HG03139 (cell line): ENCODE results near the gene DNALI1.

ENCODE experiments used
- ATAC-seq: cut with Tn5 transposase; IDR thresholded peaks from one replicate; pipeline ENCODE4 v1.9.1; 2021; ENCODE audit not compliant: unreplicated experiment

The DNALI1 gene

GRCh38 chr1:37599940-37600339 lies 43.2 kb downstream of the DNALI1 start:
- no peak for ATAC-seq

DNA sequence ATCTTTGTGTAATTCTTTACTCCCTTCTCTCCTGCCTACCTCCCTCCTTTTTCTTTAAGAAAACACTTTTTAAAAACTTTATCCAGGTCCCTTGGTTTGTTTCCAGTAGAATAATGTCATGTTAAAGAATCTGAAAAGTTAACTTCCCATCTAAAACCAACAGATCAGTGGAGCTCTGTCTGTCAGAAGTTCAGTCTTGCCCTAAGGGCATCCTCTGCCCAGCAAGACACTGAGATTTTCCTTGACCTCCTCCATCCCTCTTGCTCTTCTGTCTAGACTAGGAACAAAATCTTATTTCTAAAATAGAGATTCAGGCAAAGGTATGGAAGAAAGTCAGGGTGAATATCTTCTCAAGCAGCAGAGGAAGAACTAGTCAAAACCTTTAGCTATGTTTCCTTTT lies 44.7 kb downstream of the DNALI1 start:
- no peak for ATAC-seq

GRCh38 chr1:37602750-37603694 lies 46.3 kb downstream of the DNALI1 start:
- no peak for ATAC-seq

- no peak for ATAC-seq
Observed at GRCh38 chr1:37605061-37605650, 48.4 kb downstream of the DNALI1 start.

GRCh38 chr1:37605806-37606474 lies 49.2 kb downstream of the DNALI1 start:
- ATAC-seq: no peak

DNA sequence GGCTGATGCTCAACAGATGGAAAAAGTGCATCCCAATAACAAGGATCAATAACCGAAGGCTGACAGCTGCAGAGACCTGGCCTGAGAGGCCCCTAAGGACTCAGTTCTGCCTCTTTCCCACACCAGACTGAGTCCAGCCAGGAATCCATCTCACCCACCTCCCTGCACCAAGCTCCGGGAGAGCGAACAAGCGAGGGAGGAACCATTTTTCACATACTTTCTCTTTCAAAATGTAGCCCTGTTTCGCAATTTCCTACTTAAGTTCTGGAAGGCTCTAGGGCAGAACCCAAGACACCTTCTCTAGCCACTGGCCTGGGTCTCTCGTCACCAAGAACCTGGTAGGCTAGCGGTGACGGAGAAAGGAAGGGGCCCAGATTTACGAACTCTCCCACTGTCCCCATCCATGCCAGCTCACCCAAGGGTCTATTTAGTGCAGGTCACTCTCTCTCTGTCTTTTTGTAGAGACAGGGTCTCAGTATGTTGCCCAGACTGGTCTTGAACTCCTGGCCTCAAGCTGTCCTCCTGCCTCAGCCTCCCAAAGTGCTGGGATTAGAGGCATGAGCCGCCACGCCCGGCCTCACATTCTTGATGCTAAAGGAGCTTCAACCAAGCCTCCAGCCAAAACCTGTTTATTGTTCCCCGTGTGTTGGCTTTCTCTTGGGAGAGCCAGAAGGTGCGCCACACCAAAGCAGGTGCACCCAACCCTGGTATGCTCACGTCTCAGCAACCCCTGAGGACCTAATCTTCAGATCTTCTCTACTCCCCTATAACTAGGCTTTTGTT lies 49.9 kb downstream of the DNALI1 start:
- ATAC-seq: no peak

GRCh38 chr1:37609002-37609401 lies 52.3 kb downstream of the DNALI1 start:
- ATAC-seq: no peak

DNA sequence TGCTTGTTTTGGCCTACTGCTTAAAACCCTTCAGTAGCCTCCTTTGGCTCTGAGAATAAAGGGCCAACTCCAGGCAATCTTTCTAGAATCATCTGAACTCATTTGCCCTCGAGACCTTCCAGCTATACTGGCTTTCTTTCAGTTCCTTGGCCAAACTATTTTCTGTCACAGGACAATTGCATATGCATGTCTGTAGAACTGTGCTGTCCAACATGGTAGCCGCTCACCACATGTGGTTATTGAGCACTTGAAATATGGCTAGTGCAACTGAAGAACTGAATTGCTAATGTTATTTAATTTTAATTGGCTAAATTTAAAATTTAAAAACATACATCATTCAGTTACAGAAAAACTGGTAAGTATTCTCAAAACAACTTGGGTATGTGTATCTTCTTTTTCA lies 53.3 kb downstream of the DNALI1 start:
- ATAC-seq: no peak

DNA sequence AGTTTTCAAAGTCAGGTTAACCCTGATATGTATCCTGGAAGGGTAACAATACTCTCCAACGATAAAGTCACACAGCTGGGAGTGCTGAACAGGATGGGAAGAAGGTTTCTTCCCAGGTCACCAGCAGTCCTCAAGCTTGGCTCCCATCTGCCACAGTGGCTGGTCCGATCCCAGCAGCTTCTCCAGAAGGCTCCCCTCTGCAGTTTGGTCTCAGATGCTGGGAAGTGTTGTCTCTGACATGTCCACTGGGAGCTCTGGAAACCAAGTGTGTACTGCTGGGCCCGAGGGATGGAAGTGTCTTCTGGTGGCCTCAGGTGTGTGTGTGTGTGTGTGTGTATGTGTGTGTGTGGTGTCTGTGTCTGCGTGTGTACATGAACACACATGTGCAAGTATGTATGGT lies 55.4 kb downstream of the DNALI1 start:
- no peak for ATAC-seq

DNA sequence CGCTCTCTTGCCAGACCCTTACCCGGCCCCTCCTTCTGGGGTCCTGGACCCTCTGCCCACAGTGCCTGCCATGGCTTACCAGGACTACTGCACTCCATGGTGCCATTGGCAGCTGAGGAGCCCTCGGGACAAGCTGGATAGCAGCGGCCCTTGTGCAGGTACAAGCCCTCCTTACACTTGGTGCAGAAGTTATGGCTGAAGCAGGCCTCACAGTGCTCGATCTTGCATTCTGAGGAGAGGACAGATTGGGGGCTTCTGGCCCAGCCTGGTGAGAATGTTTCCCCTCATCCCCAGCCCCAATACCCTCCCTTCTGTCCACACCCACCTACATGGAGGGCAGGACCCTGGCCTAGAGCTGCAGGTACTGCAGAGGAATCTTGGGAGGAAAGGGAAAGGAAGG lies 57.4 kb downstream of the DNALI1 start:
- ATAC-seq: no peak

DNA sequence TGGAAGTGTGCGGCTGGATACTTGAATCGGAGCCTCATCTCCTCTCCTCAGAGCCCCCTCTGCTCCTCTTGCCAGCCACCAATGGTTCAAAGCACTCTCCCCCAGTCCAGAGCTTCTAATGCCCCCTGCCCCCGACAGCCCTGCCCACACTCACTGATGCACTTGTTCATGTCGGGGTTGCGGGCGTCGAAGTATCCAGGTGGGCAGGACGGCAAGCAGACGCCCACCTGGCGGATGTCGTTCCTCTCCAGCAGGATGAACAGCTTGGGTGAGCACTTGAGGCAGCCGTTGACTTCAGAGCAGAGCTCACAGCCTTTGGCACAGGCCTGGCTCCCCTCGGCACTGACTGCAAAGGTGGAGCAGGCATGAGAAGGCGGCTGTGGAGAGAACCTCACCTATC lies 59.6 kb downstream of the DNALI1 start:
- no peak for ATAC-seq
